Osteoblast (primary cell): ENCODE measurements around the gene AHNAK. TPM values are rescaled to one million over a fixed set of nuclear protein-coding genes. Genes with fewer than 3 reads are reported as not detected.

Experiments used
- DNase-seq: peaks from one replicate; pipeline ENCODE4 v3.0.0; 2011; ENCODE audit warnings: low spot score, mixed read lengths; ENCODE audit not compliant: insufficient read length; ENCODE audit errors: missing footprints
- H2AFZ ChIP-seq: 2 replicates; pipeline ENCODE4 v1.6.0; 2011; ENCODE audit warnings: mild to moderate bottlenecking, low read length
- H3K27ac ChIP-seq: 2 replicates; pipeline ENCODE4 v1.5.1; 2011; ENCODE audit warnings: mild to moderate bottlenecking, low read depth, low read length, moderate library complexity
- H3K27me3 ChIP-seq: 2 replicates; pipeline ENCODE4 v1.6.0; 2012; ENCODE audit warnings: mild to moderate bottlenecking, control low read depth, inconsistent platforms, low read length, moderate library complexity; ENCODE audit not compliant: insufficient read depth
- H3K36me3 ChIP-seq: 2 replicates; pipeline ENCODE4 v1.5.1; 2011; ENCODE audit warnings: mild to moderate bottlenecking, low read length, control low read depth, moderate library complexity; ENCODE audit not compliant: insufficient read depth
- H3K4me1 ChIP-seq: 2 replicates; pipeline ENCODE4 v1.5.1; 2011; ENCODE audit warnings: mild to moderate bottlenecking, low read length, control low read depth, moderate library complexity; ENCODE audit not compliant: insufficient read depth
- H3K4me2 ChIP-seq: 2 replicates; pipeline ENCODE4 v1.6.0; 2011; ENCODE audit warnings: mild to moderate bottlenecking, low read length; ENCODE audit not compliant: insufficient read depth
- H3K4me3 ChIP-seq: fragments of 200-600 bp; sonication (generic); 3 replicates; pipeline ENCODE4 v1.5.1; 2012; ENCODE audit warnings: mild to moderate bottlenecking, low read length, inconsistent platforms; ENCODE audit not compliant: insufficient read depth
- H3K79me2 ChIP-seq: 2 replicates; pipeline ENCODE4 v1.6.0; 2012; ENCODE audit warnings: mild to moderate bottlenecking, low read length, control low read depth, inconsistent platforms; ENCODE audit not compliant: insufficient read depth
- H3K9me3 ChIP-seq: 2 replicates; pipeline ENCODE4 v1.5.1; 2011; ENCODE audit warnings: low read depth, low read length, control low read depth
- H4K20me1 ChIP-seq: 2 replicates; pipeline ENCODE4 v1.6.0; 2012; ENCODE audit warnings: mild to moderate bottlenecking, low read length, control low read depth; ENCODE audit not compliant: insufficient read depth
- total RNA-seq: library from RNA; depleted of rRNA; stranded (reverse); fragments of >200 nt; gene quantifications from 2 replicates; pipeline ENCODE4 v1.2.3, GENCODE V29; 2012
- TF ChIP-seq, protein P1 (sequence below): IDR thresholded peaks from 2 replicates; pipeline ENCODE4 v1.5.1; 2011; ENCODE audit warnings: mild to moderate bottlenecking, low read depth, low read length, moderate library complexity; ENCODE audit errors: extremely low read depth

Gene AHNAK, protein sequence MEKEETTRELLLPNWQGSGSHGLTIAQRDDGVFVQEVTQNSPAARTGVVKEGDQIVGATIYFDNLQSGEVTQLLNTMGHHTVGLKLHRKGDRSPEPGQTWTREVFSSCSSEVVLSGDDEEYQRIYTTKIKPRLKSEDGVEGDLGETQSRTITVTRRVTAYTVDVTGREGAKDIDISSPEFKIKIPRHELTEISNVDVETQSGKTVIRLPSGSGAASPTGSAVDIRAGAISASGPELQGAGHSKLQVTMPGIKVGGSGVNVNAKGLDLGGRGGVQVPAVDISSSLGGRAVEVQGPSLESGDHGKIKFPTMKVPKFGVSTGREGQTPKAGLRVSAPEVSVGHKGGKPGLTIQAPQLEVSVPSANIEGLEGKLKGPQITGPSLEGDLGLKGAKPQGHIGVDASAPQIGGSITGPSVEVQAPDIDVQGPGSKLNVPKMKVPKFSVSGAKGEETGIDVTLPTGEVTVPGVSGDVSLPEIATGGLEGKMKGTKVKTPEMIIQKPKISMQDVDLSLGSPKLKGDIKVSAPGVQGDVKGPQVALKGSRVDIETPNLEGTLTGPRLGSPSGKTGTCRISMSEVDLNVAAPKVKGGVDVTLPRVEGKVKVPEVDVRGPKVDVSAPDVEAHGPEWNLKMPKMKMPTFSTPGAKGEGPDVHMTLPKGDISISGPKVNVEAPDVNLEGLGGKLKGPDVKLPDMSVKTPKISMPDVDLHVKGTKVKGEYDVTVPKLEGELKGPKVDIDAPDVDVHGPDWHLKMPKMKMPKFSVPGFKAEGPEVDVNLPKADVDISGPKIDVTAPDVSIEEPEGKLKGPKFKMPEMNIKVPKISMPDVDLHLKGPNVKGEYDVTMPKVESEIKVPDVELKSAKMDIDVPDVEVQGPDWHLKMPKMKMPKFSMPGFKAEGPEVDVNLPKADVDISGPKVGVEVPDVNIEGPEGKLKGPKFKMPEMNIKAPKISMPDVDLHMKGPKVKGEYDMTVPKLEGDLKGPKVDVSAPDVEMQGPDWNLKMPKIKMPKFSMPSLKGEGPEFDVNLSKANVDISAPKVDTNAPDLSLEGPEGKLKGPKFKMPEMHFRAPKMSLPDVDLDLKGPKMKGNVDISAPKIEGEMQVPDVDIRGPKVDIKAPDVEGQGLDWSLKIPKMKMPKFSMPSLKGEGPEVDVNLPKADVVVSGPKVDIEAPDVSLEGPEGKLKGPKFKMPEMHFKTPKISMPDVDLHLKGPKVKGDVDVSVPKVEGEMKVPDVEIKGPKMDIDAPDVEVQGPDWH (N-terminal part only)
- 646 and 720 TPM in 2 replicates for total RNA-seq

DNA sequence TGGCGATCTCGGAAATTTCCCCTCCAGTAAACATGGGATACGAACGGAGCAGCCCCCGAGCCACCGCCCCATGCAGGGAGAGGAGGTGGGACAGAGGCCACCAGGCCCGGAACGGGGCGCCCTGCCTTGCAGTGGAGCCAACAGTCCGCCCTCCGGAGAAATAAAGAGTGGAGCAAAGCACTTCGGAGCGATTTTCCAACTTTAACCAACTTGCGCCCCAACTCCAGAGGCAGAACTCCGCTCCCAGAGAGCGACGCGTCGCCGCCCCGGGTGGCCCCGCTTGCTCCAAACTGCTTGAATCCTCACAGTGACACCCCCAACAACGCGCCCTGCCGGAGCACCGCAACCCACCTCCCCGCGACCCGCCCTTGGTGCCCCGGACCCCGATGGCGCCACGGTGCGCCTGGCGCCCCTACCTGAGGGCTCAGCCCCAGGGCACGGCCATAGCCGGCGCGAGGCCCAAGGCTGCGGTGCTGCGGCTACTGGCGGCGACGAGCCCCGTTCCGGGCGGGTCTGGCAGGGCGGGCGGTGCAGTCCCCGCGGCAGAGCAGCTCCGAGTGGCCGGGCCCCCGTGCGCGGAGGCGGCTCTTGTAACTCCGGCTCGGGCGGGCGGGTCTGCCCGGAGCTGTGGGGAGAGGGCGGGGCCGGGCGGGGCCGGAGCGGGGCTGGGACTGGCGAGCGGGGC is at the start of gene AHNAK:
Gene AHNAK, minus strand, starts transcription at position 563 of the 685 bp plus-strand sequence. CDS start 10,708 bp downstream, outside the sequence.
- Histone ChIP-seq H3K79me2 (peaks cover 52% of the 10 kb centered on the region), H3K27me3 (no peaks in the 10 kb centered on the region), H3K9me3 (no peaks in the 10 kb centered on the region), H3K4me1 (peaks cover 41% of the 10 kb centered on the region), H3K4me3 (peak within 1 kb of the TSS; percentile 98), H4K20me1 (peaks cover 39% of the 10 kb centered on the region), H3K27ac (peak within 1 kb of the TSS; percentile 67), H3K36me3 (no peaks in the 10 kb centered on the region), H3K4me2 (peak within 1 kb of the TSS; percentile 93), H2AFZ (peak within 1 kb of the TSS; percentile 70)
- TF ChIP-seq, protein P1, sequence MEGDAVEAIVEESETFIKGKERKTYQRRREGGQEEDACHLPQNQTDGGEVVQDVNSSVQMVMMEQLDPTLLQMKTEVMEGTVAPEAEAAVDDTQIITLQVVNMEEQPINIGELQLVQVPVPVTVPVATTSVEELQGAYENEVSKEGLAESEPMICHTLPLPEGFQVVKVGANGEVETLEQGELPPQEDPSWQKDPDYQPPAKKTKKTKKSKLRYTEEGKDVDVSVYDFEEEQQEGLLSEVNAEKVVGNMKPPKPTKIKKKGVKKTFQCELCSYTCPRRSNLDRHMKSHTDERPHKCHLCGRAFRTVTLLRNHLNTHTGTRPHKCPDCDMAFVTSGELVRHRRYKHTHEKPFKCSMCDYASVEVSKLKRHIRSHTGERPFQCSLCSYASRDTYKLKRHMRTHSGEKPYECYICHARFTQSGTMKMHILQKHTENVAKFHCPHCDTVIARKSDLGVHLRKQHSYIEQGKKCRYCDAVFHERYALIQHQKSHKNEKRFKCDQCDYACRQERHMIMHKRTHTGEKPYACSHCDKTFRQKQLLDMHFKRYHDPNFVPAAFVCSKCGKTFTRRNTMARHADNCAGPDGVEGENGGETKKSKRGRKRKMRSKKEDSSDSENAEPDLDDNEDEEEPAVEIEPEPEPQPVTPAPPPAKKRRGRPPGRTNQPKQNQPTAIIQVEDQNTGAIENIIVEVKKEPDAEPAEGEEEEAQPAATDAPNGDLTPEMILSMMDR = no peak
- DNase-seq = peak; percentile 95

DNA sequence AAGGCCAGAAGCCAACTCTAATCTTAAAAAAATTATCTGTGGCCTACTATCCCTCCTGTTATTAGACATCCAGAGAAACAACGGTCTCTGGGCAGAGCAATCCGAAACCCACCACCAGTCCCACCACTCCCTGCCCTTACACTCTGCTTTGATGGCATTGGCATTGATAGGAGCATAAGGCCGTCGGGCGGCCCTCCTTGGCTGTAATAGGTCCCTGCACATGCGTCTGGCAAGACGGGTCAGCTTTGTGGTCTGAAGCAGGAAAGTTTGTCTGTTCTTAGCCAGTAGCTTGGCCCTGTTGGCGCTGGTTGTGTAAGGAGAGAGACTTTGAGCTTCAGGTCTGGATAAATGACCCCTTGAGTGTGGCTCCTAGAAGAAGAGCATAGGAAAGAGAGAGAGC is 48.5 kb upstream of the AHNAK start:
- Histone ChIP-seq H3K79me2 (peaks cover 38% of the 10 kb centered on the region), H3K4me2 (no peak overlapping the region), H3K36me3 (peaks cover 62% of the 10 kb centered on the region), H3K4me1 (peaks cover 29% of the 10 kb centered on the region), H3K27ac (no peak overlapping the region), H3K9me3 (no peaks in the 10 kb centered on the region), H3K27me3 (no peaks in the 10 kb centered on the region), H4K20me1 (peaks cover 23% of the 10 kb centered on the region), H3K4me3 (no peak overlapping the region), H2AFZ (no peak overlapping the region)
- TF ChIP-seq, protein P1 = no peak
- peak; percentile 13 for DNase-seq

DNA sequence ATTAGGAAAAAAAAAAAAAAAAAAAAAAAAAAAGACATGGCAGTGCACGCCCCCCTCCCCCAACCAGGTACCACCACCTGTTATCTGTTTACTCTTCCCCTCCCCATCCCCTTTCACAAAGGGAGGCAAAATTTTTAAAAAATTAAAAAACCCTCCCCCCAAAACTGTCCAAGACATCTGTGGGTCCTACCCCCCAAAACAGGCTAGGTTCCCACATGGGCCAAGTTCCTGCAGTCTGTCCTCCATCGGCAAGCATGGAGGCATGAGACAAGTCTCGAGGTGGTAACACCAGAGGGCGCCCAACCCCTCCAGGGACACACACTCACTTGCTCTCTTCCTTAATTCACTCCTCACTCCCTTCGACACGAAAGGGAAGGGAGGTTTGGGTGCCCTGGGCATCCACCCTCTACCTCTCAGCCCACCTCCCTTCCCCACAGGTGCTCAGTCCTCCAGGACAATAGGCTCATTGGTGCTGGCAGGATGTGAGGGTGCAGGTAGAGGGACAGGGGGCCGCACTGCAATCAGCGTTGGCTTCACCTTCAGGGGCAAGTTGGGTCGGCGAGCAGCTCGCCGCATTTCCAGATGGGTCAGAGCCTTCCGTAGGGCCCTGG is 46.9 kb upstream of the AHNAK start:
- no peak overlapping the region for H3K4me3 ChIP-seq
- TF ChIP-seq, protein P1 = peak; percentile 72
- peaks cover 20% of the 10 kb centered on the region for H3K4me1 ChIP-seq
- H3K9me3 ChIP-seq = no peaks in the 10 kb centered on the region
- H3K27me3 ChIP-seq = no peaks in the 10 kb centered on the region
- no peak overlapping the region for H2AFZ ChIP-seq
- no peak overlapping the region for H3K27ac ChIP-seq
- H3K36me3 ChIP-seq = peaks cover 51% of the 10 kb centered on the region
- no peak overlapping the region for H3K4me2 ChIP-seq
- H4K20me1 ChIP-seq = peaks cover 11% of the 10 kb centered on the region
- peaks cover 32% of the 10 kb centered on the region for H3K79me2 ChIP-seq
- DNase-seq = peak; percentile 92
